HL-60 (cell line): ENCODE measurements around the gene UQCRQ.

ENCODE experiments used
- DNase-seq, 2 experiments: peaks; one replicate each; pipeline ENCODE4 v3.0.0-alpha.2; 2010 to 2020; ENCODE audit warnings: low read depth in 1 of 2, low spot score in 1 of 2
- H3K27ac ChIP-seq: fragments of 250-450 bp; sonication (Bioruptor Pico); replicated peaks from 2 replicates; pipeline ENCODE4 v1.5.1; 2020; ENCODE audit warnings: mild to moderate bottlenecking, moderate library complexity
- H3K27me3 ChIP-seq: fragments of 250-450 bp; sonication (Bioruptor Pico); 2 replicates; pipeline ENCODE4 v1.5.1; 2021; ENCODE audit warnings: mild to moderate bottlenecking, moderate library complexity; ENCODE audit not compliant: insufficient read depth, poor library complexity, severe bottlenecking
- H3K4me3 ChIP-seq: replicated peaks from 2 replicates; pipeline ENCODE4 v1.5.1; 2011; ENCODE audit warnings: mild to moderate bottlenecking, control low read depth, low read length; ENCODE audit not compliant: insufficient read depth
- CTCF ChIP-seq: IDR thresholded peaks from one replicate; pipeline ENCODE4 v1.5.1; 2011; ENCODE audit warnings: low read length, control low read depth, inconsistent platforms; ENCODE audit not compliant: insufficient read depth
- GABPA ChIP-seq: IDR thresholded peaks from 2 replicates; pipeline ENCODE4 v1.6.1; 2012; ENCODE audit warnings: low read depth
- POLR2AphosphoS5 ChIP-seq: IDR thresholded peaks from 2 replicates; pipeline ENCODE4 v1.6.1; 2012; ENCODE audit warnings: low read depth
- REST ChIP-seq: IDR thresholded peaks from 2 replicates; pipeline ENCODE4 v1.6.1; 2012; ENCODE audit warnings: low read depth; ENCODE audit not compliant: insufficient replicate concordance
- SPI1 ChIP-seq: IDR thresholded peaks from 2 replicates; pipeline ENCODE4 v1.6.1; 2012; ENCODE audit warnings: low read depth, mild to moderate bottlenecking, borderline replicate concordance

Gene UQCRQ

GRCh38 chr5:132873119-132873929 lies 6.9 kb downstream of the UQCRQ start, which contains the start of gene LEAP2:
LEAP2 (plus strand) TSS chr5:132873668; CDS start chr5:132873695, 27 bp downstream.
- TF ChIP-seq CTCF (no peak), REST (no peak), GABPA (no peak), POLR2AphosphoS5 (no peak), SPI1 (no peak)
- Histone ChIP-seq H3K27me3 (no peaks in the 10 kb centered on the region), H3K4me3 (no peak within 1 kb of the TSS), H3K27ac (no peak within 1 kb of the TSS)
- DNase-seq = no peak

DNA sequence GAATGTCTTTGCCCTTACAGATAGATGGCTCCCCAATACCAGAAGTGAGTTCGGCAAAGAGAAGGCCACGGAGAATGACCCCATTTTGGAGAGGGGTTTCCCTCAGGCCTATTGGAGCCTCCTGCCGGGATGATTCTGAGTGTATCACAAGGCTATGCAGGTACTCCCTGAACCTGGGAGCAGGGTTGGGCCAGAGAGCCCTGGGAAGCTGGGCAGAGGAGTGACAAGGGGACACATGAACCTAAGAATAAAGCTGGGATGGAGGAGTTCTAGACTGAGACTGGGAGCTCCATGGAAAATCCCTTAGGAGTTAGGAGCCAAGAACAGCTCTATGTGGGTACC lies 7.5 kb downstream of the UQCRQ start:
- Histone ChIP-seq H3K4me3 (no peak overlapping the region), H3K27me3 (no peaks in the 10 kb centered on the region), H3K27ac (no peak overlapping the region)
- TF ChIP-seq CTCF (no peak), POLR2AphosphoS5 (no peak), GABPA (no peak), REST (no peak), SPI1 (no peak)
- no peak for DNase-seq

DNA sequence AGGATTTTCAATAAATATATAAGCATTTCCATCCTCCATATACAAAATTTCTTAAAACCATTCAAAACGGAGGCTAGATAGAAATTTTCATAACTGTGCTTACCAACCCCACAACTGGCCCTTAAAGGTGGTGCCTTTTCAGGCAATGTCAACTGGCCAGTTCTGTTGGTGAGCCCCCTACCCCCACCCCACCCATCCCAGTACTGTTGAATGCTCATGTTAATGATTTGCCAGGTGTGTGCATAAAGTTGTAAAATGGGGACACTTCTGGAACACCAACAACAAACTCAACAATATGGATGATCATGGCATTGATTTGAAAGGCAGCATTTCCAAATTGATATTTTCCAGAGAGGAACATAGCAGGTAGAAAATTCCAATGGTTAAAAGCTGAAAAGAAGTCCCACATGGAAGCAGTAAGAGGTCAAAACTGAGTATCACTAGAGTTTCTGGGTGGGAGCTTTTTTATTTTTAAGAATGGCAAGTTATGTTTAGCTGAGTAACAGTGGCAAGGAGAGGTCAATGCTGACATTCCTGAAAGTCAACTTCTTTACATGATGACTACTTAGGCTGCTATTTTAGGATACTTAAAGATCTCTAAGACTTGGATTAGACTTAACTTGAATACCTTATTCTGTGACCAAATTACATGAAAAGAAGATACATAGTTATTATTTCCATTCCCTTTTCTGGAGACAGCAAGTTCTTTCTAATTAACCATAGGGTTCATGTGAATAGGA lies 9.7 kb downstream of the UQCRQ start:
- TF ChIP-seq POLR2AphosphoS5 = no peak
- TF ChIP-seq GABPA = no peak
- TF ChIP-seq CTCF = no peak
- TF ChIP-seq SPI1 = no peak
- no peak for TF ChIP-seq REST
- no peak for DNase-seq
- Histone ChIP-seq H3K4me3 (no peak overlapping the region), H3K27me3 (no peaks in the 10 kb centered on the region), H3K27ac (no peak overlapping the region)
